Tibial nerve (tissue), 4 donors: Measurements from ENCODE around the gene REN.

Experiments
- CTCF ChIP-seq, 5 experiments: fragments of 200-600 bp in 3 of 5; fragments of 450-650 bp in 2 of 5; sonication (generic) in 3 of 5; IDR thresholded peaks; one replicate each; pipeline ENCODE4 v1.5.1; 2016 to 2019; ENCODE audit warnings: antibody characterized with exemption in 5 of 5, mild to moderate bottlenecking in 3 of 5, moderate library complexity in 2 of 5
- EP300 ChIP-seq, 2 donors: sonication (generic); formaldehyde crosslinking; IDR thresholded peaks; one replicate each; pipeline ENCODE4 v1.6.1; 2017; ENCODE audit warnings: antibody characterized with exemption in 2 of 2, mild to moderate bottlenecking in 1 of 2

GRCh38 chr1:204194771-204195170, 28.6 kb upstream of the REN start:
- TF ChIP-seq CTCF (IDR thresholded peaks at IDR 0.05) (no peak), EP300 (IDR thresholded peaks at IDR 0.05) (no peak)
